Fibroblast of peridontal ligament (primary cell): ENCODE results near the gene CXXC5.

Experiments
- DNase-seq: peaks from one replicate; pipeline ENCODE4 v3.0.0-alpha.2; 2010; ENCODE audit errors: extremely low read depth

Gene CXXC5

DNA sequence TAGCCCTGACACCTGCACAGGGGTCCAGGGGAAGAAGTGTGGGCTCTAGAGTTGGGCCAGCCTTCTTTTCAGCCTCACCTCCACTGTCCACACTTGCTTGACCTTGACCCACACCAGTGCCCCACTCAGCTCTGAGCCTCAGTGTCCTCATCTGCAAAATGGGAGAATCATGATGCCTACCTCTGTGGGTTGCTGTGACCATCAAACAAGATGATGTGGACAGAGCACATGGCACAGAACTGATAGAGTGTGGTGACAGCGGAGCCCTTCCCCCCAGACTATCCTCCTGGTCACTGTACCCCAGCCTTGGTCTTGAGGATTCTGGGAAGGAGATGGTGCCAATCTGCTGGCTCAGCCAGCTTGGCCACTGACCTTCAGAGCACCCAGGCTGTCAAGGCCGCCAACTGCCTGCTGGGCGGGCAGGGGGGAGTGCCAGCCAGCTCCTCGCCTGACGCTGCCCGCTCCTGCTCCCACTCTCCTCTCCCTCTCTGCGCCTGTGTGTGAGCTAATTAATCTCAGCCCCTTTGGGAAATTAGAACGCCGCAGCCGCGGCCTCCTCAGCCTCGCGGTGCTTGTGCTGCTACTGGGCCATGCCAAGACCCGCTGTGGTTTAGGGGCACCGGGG lies 16.7 kb downstream of the CXXC5 start:
- no peak for DNase-seq

DNA sequence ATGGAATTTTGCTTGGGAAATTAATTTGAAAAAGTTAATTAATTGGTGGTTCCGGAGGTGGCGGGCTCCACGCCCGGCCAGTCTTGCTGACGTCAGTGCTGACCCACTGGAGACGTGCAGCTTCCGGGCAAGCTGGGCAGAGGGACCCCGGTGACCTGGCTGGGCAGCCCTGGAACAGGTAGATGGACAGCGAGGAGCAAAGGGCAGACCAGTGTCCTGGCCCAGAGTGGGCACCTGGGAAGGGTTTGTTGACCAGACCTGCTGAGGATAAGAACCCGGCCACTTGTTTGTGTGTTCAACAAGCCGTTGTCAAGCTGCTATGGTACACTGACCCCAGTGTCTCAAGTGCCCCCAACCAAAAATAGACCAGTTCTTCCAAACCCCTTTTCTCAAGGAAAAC lies 17.5 kb downstream of the CXXC5 start:
- DNase-seq = no peak

DNA sequence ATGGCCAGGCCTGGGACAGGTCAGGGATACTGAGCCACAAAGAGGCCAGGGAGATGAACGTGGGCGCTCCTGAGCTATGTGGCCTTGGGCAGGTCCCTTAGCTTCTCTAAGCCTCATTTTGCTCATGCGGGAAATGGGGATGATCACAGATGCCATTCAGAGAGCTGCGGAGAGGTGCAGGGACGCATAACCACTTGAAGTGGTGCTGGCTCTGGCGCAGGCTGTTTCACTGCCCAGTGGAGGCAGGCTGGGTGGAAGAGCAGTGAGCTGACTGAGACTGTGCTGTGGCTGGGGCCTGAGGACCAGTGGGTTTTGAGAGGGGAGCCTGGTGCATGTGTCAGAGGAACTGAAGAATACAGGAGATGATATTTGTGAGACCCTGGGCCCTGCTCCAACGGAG lies 18.4 kb downstream of the CXXC5 start:
- DNase-seq = no peak

DNA sequence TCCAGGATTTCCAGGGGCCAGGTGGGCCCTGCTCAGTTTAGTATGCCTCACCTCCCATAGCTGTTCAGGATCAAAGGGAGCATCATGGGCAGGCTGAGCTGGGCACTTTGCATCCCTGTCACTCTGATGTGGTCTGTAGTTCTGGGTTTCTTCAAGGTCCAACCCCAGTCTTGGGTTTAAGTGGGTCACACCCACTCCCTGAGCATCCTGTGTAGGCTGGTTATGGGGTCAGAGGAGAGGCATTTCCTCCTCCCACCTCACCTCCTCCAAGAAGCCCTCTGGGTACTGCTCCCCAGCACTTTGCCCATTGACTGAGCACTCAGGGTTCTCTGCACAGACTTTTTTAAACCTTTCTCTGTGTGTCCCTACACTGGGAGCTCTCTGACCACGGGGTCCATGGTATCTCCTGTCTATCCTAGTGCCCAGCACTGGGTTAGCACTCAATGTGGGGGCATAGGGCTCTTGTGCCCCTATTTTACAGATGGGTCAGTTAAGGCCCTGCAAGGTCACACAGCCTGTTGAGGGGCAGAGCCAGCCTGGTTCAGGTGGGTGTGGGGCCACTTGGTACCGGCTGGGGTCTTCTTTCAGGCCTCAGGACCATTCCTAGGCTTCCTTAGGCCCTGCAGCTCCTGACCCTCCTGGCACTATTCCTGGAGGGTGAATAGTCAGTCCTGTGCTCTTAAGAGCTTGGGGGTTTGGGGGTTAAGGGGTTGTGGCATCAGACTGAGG lies 19.0 kb downstream of the CXXC5 start:
- DNase-seq = no peak

DNA sequence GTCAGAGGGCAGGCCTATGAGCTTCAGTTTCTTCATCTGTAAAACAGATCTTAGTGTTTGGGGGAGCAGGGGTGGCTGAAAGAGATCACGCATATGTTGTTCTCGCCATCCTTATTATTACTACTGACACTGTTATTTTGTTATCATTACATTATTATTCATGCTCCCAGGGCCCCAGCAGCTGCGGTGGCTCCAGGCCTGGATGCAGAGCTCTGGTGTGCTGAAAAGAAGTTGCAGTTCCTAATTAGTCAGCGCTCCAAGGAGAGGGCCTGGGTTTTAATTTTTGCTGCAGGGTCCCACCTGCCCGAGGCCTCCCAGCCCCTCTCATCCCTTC lies 19.5 kb downstream of the CXXC5 start:
- DNase-seq = peak; percentile 33

DNA sequence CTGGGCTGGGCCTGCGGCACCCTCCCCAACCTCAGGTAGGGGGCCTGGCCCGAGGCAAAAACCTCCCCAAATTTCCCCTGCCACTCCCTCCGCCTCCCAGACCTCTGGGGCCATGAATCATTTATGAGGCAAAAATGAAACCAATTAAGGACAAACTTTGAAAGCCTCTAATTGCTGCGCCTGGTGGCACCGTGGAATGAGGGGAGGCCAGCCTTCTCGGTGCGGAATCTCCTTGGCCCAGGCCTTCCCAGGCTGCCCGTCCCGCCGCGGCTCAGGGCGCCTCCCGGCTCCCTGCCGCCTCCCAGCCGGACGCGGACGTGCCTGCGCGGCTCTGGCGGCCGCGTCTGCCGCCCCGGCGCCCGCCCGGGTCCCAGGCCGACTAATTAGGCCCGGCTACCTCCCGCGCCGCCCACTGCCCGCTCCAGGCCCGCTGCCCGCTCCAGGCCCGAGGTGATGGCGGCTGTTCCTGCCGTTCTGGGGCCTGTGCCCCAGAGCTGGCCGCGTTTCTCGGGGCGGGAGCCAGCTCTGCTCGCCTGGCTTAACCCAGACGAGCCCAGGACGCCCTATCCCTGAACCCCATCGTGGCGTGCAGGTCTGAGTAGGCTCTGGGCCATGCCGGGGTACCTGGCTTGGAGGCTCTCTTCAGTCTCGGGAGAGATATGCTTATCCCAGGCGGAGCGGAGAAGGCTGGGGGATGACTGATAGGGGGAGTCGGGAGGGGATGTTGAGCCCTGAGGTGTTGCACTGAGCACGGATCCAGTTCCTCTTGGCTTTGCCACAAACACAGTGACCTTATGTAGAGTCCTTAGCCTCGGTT lies 20.1 kb downstream of the CXXC5 start:
- peak; percentile 60 for DNase-seq

DNA sequence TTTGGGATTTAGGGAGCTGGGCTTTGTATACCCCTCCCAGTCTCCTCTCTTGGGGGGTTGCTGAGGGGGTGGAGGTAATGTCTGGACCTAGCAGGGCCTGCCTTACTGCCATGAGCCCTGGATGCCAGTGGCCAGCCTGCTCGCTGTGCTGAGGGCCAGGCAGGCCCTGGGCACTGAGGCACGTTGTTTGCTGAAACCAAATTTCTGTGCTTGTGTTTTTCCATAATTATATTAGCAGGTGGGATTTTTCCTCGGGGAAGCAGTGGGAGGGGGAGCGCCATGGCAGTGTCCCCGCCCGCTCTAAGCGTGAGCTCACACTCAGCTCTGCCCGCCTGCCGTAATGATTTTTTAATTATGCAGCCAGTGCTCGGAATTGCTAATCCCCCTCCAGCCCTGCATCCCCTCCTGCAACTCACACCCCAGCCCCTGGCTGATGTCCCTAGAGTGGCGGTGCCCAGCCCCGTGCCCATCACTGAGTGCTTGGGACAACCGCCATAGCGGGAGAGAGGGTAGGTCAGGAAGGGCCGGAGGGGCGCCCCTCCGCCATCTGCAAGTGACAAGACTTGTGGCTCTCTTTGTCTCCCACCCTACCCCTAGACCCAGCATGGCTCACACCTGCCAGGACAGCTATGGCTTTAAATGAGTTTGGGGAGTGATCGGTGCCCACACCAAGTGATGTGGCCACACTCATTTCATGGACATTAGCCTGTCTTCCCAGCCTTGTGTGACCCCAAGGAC lies 20.9 kb downstream of the CXXC5 start:
- no peak for DNase-seq

DNA sequence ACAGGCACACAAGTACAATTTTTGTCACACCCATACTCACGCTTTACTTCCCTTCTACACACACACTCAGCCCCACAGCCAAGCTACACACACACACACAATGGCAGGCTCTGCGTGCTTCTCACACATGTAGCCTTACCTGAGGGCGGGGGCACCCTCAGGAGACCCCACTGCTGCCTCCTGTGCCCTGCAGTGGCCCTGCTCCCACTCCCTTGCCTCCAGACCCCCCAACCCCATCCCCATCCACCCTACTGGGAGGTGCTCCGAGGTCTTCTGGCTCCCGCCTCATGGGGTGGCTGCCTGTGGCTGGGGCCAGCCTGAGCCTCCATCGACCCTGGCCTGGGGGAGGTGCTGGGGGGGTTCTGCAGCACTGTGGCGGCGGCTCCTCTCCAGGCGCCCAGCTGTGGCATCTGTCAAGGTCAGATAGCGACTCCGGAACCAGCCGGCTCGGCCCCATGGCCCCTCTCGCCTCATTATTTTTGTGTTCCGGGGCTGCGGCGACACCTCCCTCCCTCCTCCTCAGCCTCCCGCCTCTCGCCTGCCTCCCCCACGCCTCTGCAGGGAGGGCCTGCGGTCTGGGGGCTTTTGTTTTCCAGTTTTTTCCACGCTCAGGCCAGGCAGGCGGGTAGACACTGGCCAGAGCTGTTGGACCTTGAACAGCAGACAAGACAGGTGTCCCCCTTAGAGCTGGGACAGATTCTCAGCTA lies 21.7 kb downstream of the CXXC5 start:
- DNase-seq = no peak

DNA sequence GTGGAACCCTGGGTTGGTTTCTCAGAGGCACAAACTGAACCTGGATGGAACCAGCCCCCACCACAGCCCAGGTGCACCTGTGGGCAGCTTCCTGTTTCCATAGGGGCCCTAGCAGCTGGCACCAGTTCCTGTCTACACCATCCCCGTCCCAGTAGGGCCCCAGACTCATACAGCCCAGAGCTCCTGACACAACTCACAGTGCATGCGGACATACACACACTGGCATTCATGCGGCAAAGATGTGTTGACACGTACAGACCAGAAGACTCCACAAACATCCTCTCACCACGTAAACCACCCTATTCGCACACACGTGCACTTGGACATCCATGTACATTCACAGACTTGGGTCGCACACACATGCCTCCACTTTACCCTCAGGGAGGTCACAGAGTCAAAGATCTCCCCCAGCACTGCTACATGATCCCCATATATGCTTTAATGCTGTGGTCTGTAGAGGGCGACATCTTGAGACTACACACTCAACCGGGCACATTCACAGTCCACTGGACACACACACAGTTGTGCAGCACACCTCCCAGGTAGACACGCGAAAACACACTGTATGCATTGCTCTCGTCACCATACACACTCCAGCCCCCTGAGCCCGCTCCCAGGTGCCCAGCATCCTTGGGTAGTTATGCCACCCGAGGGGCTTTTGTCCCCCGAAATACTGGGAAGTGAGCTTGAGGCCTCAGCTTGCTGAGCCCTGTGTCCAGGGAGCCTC lies 22.4 kb downstream of the CXXC5 start:
- DNase-seq = no peak

DNA sequence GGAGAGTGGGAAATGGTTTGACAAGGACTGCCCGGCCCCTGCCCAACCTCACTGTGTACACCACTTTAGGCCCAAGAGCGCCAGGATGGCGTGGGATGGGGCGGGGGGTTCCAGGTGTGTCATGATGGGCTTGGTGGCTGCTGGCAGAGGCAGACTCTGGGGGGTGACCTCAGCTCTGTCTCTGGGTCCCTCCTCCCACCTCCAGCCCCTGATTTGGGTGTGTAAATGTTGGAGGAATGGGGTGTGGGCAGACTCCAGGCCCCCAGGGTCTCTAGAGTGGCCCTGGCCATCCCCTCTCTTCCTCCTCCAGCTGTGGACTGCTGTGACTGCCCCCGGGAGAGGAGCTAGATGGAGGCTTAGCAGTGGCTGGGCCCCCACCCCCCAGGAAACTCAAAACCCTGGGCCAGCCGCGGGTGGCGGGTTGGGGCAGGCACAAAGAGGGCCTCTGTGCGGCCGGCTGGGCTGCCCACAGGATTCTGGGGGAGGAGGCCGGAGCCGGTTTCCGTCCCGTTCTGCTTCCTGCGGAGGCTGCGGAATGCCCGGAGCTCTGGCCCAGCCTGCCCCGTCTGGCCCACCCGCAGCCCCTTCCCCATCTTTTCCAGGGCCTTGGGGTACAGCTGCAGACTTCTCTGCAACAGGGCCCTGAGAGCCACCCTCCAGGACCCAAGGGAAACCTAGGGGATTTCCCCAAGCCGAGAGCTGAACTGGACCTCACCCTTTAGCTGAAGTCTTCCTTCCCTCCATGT lies 23.1 kb downstream of the CXXC5 start:
- no peak for DNase-seq

DNA sequence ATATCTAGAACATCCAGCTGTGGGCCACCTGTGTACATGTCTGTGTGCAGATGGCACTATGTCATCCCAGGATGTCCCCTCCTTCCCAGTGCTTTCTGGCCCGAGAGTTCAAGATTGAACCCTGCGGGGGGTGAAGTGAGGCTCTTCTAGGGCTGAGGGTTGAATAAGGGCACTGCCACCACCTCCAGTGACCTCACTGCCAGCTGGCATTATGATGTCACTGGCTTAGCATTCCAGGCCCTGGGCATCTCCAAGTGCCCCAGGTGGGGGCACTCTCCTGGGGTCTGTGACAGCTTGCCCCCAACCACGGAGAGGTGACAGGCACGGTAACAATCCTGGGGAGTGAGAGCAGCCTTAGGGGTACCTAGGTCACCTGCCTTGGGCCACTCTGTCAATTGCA lies 27.1 kb downstream of the CXXC5 start:
- DNase-seq = no peak

DNA sequence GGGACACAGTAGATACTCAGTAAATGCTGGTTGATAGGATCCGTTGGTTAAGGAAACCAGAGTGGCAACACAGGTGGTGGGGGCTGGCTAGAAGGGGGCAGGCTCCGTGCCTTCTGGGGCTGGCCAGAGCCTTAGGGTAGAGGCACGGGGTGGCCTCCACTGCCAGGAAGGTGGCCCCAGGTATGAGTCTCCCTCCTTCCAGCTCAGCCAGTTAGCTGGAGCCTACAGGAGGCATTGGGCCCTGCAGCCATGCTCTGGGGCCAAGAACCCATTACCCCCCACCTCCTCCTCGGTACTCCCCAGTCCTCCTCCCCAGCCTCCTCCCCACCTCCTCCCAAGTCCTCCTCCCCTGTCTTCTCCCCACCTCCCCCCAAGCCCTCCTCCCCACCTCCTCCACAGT lies 27.7 kb downstream of the CXXC5 start:
- DNase-seq = no peak

DNA sequence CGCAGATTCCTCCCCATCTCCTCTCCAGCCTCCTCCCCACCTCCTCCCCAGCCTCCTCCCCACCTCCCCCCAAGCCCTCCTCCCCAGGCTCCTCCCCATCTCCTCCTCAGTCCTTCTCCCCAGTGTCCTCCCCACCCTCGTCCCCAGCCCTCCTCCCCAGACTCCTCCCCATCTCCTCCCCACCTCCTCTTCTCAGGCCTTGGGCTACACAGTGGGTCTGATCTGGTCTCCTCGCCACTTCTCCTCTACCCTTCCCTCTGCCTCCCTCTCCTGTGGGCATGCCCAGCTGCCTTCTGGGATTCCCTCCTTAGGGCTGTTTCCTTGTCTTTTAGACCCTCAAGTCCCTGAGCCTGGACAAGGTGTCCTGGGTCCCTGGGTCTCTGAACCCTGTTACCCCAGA lies 28.3 kb downstream of the CXXC5 start:
- no peak for DNase-seq

DNA sequence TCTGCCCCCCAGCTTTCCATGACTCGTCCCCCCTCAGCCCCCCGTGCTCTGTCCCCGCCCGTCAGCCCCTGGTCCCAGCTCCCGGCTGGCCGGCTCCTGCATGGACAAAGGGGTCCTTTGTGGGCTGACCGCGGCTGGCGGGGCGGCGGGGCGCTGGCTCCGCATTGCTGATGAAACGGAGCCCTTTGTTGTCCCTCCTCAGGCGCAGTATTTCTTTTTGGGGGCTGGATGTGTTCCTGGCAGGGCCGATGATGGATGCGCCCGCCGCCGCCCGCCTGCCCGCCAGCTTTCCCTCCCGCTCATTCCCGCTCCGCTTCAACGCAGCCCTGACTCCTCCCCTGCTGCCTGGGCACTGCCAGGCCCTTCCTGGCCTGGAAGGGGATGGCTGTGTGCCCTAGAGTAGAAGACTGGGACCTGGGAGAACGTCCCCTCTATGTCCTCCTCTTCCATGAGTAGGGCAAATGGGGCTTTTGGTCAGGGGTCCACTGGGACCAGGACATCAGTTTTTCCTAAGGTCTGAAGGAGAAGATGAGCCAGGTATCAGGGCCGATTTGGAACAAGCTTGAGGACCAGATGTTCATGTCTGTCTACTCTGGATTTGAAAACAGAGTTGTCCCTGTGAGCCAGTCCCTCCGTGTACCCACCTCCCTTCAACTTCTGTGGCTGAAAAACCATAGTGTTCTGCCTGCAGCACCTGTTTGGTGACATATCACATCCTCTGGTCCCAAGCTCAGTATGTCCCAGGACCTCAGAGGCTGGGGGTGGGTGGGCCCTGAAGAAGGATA lies 29.0 kb downstream of the CXXC5 start:
- no peak for DNase-seq

DNA sequence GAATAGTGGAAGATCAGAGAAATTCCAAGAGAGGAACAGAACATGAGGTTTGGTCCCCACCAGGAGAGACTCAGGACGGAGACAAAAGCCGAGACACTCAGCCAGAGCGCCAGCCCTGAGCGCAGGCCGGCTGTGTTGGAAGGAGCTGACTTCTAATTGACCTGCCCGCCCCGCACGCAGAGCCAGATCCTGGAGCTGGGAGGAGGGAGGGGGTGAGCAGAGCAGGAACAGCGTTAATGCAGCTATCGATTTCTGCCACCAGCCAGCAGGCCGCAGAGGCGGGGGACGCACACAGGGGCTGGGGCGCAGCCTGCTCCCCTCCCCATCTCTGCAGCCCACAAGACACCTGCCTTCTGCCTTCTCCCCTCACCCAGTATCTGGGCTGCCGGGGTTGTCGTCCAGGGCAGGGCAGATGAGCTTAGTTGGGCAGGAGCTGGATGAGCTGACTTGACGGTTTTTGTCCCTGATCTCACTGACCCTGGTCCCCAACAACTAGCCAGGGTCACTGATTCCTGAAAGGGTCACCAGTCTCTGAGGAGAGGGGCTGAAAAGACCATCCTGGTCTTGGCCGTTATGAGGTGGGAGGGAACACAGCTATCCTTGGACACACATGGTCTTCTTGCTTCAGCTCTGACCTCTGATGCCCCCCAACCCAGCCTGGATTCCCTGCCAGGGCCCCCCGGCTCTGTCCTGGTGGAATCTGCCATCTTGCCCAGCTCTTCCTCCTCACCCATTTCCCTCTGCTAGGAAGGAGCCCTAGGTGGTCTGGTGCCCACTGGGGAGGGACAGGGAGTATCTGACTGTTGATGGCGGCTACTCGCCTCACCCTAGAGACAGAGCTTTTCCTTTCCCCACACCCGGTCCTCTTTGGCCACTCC lies 29.8 kb downstream of the CXXC5 start:
- DNase-seq = no peak

DNA sequence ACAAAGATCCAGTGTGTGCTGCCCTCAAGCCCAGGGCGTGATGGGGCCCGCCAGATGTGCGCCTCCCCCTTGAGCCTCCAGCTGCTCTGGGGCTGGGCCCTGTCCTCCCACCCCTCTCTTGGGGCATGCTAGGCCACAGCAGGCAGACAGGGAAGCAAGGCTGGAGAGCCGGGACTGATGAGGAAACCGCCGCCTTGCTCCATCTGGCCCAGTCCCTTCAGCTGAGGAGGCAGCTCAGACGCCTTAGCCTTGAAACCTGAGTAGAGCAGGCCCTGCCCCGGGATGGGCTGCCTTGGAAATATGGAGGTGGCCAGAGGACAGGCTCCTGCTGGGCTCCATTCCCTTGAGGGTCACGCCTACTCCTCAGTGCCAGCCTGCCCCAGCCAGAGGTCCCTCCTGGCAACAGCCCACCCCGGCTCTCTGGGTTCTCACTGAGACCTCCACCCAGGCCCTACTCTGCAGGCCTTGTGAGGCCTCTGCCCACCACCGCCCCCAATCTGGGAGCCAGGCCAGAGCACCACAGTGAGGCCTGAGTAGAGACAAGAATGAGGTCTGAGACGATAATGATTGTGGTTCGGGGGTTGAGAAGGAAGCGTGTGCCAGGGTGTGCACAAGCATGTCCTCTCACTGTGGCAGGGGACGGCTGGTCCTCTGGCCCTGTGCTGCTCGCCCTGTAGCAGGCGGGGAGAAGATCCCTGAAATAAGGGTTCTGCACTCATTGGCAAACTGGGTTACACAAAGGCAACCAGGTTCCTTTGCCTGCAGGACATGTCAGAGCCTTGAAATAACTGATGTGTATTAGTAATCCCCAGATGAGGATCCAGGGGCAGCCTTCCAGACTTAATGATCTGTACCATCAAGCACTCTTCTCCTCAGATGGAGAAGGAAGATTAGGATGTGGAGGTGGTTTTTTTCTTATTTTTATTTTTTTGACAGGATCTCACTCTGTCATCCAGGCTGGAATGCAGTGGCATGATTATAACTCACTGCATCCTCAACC lies 30.9 kb downstream of the CXXC5 start:
- peak; percentile 35 for DNase-seq
